Measurements from ENCODE around the gene NDUFB11.
"Not testable (repeated sequence)": the region's sequence is repeated elsewhere in the genome, so short reads cannot be mapped to it uniquely, and the experiment has no call there.

NDUFB11 gene

DNA sequence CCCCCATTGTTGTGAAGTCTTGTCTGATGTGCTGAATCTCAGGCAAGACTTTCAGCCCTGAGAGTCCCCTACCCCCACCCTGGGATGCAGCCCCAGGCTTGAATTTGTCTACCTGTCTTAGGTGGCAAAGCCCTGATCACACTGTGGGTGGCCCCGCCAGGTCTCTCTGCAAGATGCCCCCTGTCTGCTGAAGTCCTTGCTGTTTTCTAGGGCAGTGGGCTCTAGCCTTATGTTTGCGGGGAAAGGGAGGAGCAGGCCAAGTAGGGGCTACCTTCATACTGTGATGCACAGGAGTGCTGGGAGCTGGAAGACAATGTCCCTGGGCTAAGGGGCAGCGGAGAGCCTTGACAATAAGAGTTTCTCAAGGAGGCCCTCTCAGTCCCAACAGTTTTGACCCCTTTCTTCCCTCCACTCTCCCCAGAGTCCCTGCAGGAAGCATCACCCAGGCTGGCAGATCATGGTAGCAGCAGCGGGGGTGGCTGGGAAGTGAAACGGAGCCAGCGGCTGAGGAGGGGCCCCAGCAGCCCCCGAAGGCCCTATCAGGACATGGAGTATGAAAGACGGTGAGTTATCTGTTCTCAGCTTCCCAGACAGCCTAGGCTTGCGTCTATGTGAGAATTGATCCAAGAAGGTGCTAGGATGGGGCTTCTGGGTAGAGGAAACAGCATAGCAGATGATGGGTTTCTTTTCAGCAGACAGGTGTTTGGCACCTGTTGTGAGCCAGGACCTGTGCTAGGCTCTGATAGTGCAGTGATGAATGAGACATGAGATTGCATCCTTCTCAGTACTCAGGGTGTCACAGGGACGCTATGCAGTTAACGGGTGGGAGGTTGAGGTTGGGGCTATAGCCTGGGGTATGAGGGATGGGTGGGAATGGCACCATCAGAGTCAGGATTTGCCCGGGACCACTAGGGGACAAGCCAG lies 2.7 kb upstream of the NDUFB11 start:
- no peak for DNase-seq (ENCODE audit: low read depth)
- H3K4me3 ChIP-seq (ENCODE audit: low read depth, low read length) = peak overlapping the region; percentile 88

DNA sequence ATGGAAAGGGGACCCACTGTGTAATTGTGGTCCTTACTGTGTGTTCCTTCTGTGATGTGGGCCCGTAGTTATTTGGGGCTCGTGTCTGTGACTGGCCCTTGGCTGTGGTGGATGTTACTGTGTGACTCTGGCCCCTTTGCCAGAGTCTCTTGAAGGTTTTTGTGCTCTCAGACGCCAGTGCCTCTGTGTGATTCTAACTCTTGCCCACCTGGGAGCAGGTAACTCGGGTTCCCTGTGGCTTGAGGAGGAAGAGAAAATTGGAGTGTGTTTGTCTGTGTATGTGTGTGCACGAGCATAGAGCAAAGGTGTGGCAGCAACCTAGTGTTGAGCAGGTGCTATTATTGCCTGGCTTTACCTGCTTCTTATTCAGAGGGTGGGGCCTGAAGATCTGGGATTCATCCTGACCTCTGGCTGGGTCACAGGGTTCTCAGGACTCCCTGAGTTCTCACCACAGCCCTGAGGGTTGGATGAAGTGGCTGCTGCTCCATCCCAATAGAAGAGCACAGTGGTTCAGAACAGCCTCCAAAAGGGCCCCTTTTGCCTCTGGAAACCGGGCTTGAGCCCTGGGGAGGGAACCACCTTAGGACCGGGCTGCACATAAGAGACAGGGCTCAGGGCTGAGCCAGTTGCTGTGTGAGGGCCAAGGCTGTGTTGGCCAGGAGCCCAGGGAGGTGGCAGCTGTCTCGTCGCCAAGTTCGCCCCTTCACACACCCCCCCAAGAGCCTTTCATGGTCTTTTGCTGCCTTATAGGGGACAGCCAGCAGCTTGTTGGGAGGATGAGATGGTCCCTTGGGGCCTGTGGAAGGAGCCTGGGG lies 1.8 kb upstream of the NDUFB11 start:
- DNase-seq (ENCODE audit: low read depth) = no peak

More for the DNA sequence above, 2.7 kb upstream of the NDUFB11 start:
- TF ChIP-seq, protein P1, sequence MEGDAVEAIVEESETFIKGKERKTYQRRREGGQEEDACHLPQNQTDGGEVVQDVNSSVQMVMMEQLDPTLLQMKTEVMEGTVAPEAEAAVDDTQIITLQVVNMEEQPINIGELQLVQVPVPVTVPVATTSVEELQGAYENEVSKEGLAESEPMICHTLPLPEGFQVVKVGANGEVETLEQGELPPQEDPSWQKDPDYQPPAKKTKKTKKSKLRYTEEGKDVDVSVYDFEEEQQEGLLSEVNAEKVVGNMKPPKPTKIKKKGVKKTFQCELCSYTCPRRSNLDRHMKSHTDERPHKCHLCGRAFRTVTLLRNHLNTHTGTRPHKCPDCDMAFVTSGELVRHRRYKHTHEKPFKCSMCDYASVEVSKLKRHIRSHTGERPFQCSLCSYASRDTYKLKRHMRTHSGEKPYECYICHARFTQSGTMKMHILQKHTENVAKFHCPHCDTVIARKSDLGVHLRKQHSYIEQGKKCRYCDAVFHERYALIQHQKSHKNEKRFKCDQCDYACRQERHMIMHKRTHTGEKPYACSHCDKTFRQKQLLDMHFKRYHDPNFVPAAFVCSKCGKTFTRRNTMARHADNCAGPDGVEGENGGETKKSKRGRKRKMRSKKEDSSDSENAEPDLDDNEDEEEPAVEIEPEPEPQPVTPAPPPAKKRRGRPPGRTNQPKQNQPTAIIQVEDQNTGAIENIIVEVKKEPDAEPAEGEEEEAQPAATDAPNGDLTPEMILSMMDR (IDR thresholded peaks at IDR 0.05; ENCODE audit: low read depth, low read length, missing control alignments) = no peak

DNA sequence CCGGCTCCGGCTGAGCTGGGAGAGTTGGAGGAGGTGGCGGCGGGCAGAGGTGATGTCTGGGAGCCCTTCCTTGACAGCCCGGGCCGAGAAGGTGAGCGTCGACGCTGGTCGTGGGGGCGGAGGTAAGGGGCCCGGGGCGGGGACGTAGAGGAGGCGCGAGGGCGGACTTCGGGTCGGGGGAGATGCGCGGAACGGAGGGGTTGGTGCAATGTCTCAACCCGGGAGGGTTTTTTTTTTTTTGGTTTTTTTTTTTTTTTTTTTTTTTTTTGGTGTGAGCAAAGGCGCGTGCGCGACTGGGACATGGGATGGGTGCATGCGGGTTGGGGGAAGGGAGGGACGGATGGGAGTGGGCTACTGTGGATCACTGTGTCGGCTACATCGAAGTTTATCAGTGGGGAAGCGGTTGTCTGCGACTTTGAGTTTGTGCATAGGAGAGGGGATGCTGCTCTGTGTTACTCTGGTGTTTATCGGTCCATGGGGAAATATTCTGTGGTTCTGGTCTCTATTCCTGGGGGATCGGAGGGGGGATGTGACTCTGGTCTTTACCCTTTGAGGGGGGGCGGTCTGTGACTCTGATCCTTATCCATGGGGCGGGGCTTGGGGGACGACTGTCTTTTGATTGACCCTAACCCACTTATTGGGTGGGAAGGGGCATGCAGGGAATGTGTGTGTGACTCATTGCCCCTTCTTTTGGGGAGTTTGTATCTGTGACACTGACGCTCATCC lies 1.1 kb upstream of the NDUFB11 start:
- no peak for DNase-seq (ENCODE audit: low read depth)
- TF ChIP-seq, protein P1 (IDR thresholded peaks at IDR 0.05; ENCODE audit: low read depth, low read length, missing control alignments) = no peak
- peak overlapping the region; percentile 88 for H3K4me3 ChIP-seq (ENCODE audit: low read depth, low read length)

More for the DNA sequence above, 1.8 kb upstream of the NDUFB11 start:
- TF ChIP-seq, protein P1 (IDR thresholded peaks at IDR 0.05; ENCODE audit: low read depth, low read length, missing control alignments) = no peak
- peak overlapping the region; percentile 88 for H3K4me3 ChIP-seq (ENCODE audit: low read depth, low read length)

DNA sequence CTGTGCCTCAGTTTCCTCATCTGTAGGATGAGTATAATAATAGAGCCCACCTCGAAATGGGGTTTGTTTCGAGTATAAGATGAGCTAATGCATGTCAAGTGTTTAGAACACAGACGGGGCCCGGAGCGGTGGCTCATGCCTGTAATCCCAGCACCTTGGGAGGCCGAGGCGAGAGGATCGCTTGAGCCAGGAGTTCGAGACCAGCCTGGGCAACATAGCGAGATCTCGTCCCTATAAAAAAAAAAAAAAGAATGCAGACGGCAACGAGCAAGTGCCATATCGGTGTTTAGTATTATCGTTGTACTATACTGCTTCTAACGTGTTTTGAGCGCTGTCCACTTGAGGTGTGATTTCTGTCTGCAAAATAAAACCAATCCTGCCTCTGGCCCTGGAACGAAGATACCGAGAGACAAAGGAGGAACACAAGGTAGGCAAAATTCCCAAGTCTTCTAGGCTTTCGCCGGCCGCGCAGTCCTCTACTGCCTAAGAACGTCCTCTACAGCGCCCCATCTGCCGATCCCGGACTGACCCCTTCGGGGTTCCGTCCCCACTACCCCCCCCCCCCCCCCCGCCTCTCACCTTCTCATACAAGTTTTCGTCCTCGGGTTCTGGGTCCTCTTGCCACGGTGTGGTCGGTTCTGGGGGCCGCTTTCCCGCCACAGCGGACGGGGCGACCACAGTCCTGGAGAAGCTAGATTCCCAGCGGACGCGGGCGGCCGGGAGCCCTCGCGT lies 442 bp downstream of the NDUFB11 start:
- TF ChIP-seq, protein P1 (IDR thresholded peaks at IDR 0.05; ENCODE audit: low read depth, low read length, missing control alignments) = no peak
- peak overlapping the region; percentile 88 for H3K4me3 ChIP-seq (ENCODE audit: low read depth, low read length)
- DNase-seq (ENCODE audit: low read depth) = no peak

DNA sequence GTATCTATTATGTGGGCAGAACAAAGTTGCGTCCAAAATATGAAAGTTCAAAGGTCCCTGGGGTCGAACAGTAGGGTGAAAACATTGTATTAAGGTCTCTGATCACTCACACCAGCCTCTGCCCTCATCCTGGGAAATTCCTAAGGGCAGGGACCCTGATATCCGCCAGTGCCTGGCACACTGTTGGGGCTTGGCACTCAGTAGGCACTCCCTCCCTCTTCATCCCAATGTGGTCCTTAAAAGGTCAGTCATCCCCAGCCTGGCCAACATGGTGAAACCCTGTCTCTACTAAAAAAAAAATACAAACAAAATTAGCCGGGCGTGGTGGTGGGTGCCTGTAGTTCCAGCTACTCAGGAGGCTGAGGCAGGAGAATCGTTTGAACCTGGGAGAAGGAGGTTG lies 6.3 kb downstream of the NDUFB11 start:
- DNase-seq (ENCODE audit: low read depth) = no peak
- TF ChIP-seq, protein P1 (IDR thresholded peaks at IDR 0.05; ENCODE audit: low read depth, low read length, missing control alignments) = no peak
- H3K4me3 ChIP-seq (ENCODE audit: low read depth, low read length) = no peak overlapping the region

DNA sequence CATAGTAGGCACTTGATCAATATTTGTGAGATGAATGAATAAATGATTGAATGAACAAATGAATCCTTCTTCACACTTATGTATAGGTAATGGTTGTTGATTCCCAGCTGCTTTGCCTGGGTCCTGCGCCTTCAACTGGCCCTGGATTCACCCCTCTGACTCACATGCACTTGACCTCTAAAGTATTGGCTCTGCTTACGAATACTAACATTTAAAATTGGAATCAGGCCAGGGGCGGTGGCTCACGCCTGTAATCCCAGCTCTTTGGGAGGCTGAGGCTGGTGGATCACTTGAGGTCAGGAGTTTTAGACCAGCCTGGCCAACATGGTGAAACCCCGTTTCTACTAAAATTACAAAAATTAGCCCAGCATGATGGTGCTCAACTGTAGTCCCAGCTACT lies 8.9 kb downstream of the NDUFB11 start:
- DNase-seq (ENCODE audit: low read depth) = not testable (repeated sequence)

More for the DNA sequence above, 8.9 kb downstream of the NDUFB11 start:
- not testable (repeated sequence) for H3K4me3 ChIP-seq (ENCODE audit: low read depth, low read length)
